GM19467 (cell line): ENCODE results near the gene NMBR.
"Not testable (repeated sequence)": the region's sequence is repeated elsewhere in the genome, so short reads cannot be mapped to it uniquely, and the experiment has no call there.

Experiments used
- ATAC-seq: cut with Tn5 transposase; IDR thresholded peaks from one replicate; pipeline ENCODE4 v1.9.1; 2021; ENCODE audit warnings: mild to moderate bottlenecking, moderate library complexity; ENCODE audit not compliant: unreplicated experiment

NMBR gene

GRCh38 chr6:142146828-142147662, at the start of gene NMBR, which contains the start of gene VTA1:
TSS of gene NMBR (minus strand) at chr6:142147122. CDS start at chr6:142088658, 58,464 bp downstream.
TSS of gene VTA1 (plus strand) at chr6:142147263. CDS start at chr6:142147288, 25 bp downstream.
- peak; percentile 100 for ATAC-seq

- no peak for ATAC-seq
Measured at GRCh38 chr6:142195862-142196541, 49.1 kb upstream of the NMBR start.

GRCh38 chr6:142193621-142194020, 46.7 kb upstream of the NMBR start:
- no peak for ATAC-seq

- ATAC-seq, result no peak
Measured at GRCh38 chr6:142192343-142192742, 45.4 kb upstream of the NMBR start.

- no peak for ATAC-seq
Measured at GRCh38 chr6:142189057-142189456, 42.1 kb upstream of the NMBR start.

GRCh38 chr6:142188341-142188740, 41.4 kb upstream of the NMBR start:
- ATAC-seq, result not testable (repeated sequence)

GRCh38 chr6:142187209-142187608, 40.3 kb upstream of the NMBR start:
- ATAC-seq, result no peak

- no peak for ATAC-seq
Measured at GRCh38 chr6:142185641-142186040, 38.7 kb upstream of the NMBR start.

- no peak for ATAC-seq
Measured at GRCh38 chr6:142184307-142184706, 37.4 kb upstream of the NMBR start.

GRCh38 chr6:142183351-142183750, 36.4 kb upstream of the NMBR start:
- ATAC-seq, result no peak

GRCh38 chr6:142182004-142182403, 35.1 kb upstream of the NMBR start:
- no peak for ATAC-seq

- ATAC-seq, result no peak
Measured at GRCh38 chr6:142178129-142178528, 31.2 kb upstream of the NMBR start.

GRCh38 chr6:142174703-142175102, 27.8 kb upstream of the NMBR start:
- ATAC-seq, result no peak

- no peak for ATAC-seq
Measured at GRCh38 chr6:142173980-142174379, 27.1 kb upstream of the NMBR start.

- no peak for ATAC-seq
Measured at GRCh38 chr6:142172758-142173157, 25.8 kb upstream of the NMBR start.

- no peak for ATAC-seq
Measured at GRCh38 chr6:142171351-142171750, 24.4 kb upstream of the NMBR start.

- ATAC-seq, result no peak
Measured at GRCh38 chr6:142167486-142167885, 20.6 kb upstream of the NMBR start.

- ATAC-seq, result no peak
Measured at GRCh38 chr6:142167071-142167470, 20.1 kb upstream of the NMBR start.

GRCh38 chr6:142165227-142165626, 18.3 kb upstream of the NMBR start:
- no peak for ATAC-seq

- ATAC-seq, result no peak
Measured at GRCh38 chr6:142162780-142163179, 15.9 kb upstream of the NMBR start.

- ATAC-seq, result not testable (repeated sequence)
Measured at GRCh38 chr6:142156758-142157068, 9.8 kb upstream of the NMBR start.
